ENCODE data around the gene PTCD3.

The PTCD3 gene

DNA sequence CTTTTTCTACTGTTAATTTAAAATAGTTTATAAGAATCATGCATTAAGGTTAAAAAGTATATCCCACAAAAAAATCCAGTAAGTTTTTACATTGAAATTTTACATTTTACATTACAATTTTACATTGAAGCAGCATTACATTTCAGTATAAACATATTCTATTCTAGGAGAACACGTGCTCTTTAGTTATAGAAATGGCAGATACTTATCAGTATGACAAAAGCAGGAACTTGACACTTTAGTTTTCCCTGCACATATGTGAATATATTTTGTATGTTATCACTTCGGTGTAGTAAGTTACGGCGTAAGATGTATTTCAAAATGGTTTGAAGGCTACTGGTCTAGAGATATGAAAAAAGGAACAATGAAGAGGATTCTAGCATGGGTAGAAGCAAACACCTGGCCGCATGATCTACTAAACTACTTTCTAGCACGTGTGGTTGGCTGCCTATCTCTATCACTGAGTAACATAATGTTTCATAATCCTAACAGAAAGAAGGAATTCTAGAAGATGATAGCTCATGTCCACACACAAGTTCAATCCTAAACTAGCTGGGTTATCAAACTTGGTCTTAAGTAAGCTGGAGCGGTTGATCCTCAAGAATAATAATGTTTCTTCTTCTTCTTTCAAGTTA lies 83.9 kb downstream of the PTCD3 start:
- in situ Hi-C loops (cut with HindIII; ENCODE audit: low sequenced_read_pairs), result no loop called here
- TF ChIP-seq, protein P1, sequence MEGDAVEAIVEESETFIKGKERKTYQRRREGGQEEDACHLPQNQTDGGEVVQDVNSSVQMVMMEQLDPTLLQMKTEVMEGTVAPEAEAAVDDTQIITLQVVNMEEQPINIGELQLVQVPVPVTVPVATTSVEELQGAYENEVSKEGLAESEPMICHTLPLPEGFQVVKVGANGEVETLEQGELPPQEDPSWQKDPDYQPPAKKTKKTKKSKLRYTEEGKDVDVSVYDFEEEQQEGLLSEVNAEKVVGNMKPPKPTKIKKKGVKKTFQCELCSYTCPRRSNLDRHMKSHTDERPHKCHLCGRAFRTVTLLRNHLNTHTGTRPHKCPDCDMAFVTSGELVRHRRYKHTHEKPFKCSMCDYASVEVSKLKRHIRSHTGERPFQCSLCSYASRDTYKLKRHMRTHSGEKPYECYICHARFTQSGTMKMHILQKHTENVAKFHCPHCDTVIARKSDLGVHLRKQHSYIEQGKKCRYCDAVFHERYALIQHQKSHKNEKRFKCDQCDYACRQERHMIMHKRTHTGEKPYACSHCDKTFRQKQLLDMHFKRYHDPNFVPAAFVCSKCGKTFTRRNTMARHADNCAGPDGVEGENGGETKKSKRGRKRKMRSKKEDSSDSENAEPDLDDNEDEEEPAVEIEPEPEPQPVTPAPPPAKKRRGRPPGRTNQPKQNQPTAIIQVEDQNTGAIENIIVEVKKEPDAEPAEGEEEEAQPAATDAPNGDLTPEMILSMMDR (IDR thresholded peaks at IDR 0.05; ENCODE audit: low read depth, low read length, missing control alignments), result no peak

More for the DNA sequence above, 83.9 kb downstream of the PTCD3 start:
- no peak for DNase-seq (ENCODE audit: low read depth)
- no peak overlapping the region for H3K4me3 ChIP-seq (ENCODE audit: low read depth, low read length)

Measured in astrocyte of the cerebellum (primary cell).